Dermis blood vessel endothelial cell (primary cell): ENCODE measurements around the gene IFNG-AS1. TPM values are rescaled to one million over a fixed set of nuclear protein-coding genes. Genes with fewer than 3 reads are reported as not detected.

Experiments used
- DNase-seq: peaks from one replicate; pipeline ENCODE4 v3.0.0; 2010
- total RNA-seq: library from RNA; depleted of rRNA; stranded (reverse); fragments of >200 nt; gene quantifications from 2 replicates; pipeline ENCODE4 v1.2.3, GENCODE V29; 2014

The IFNG-AS1 gene
- not detected in 2 replicates for total RNA-seq

DNA sequence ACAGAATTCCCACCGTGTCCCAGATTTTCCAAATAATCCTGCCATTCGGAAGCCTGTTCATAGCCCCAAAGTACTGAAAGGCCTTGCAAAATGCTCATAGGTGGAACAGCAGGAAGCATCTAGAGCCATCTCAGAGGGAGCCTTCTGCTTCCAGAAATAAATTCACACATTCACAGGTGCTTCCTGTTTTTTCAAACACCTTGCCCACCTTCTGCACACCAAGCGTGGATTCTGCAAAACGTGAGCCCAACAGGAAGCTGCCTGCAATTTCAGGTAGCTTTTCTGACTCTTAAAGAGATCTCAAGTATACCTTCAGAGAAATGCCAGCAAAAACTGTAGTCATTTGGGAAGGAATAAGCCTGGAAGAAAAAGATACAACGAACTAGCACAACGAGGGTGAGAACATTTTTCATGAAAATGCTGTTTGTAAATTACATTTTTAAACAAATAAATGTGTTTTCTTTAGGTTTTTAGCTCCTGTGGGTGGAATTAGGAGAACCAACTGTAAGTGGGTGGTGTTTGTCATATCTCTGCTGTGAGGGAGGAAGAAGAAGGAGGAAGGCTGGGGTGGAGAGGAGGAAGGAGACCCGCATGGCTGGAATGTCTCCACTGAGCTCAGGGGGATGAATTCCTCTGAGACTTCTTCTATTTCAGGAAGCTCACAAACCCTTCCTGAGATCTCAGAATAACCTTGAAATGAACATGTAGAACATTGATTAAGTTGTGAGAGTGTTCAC, at the start of gene IFNG-AS1:
TSS of gene IFNG-AS1 (plus strand) at position 264 of the 737 bp plus-strand sequence.
- no peak for DNase-seq

- DNase-seq = no peak
Observed at GRCh38 chr12:67939611-67940010, 49.6 kb upstream of the IFNG-AS1 start.

DNA sequence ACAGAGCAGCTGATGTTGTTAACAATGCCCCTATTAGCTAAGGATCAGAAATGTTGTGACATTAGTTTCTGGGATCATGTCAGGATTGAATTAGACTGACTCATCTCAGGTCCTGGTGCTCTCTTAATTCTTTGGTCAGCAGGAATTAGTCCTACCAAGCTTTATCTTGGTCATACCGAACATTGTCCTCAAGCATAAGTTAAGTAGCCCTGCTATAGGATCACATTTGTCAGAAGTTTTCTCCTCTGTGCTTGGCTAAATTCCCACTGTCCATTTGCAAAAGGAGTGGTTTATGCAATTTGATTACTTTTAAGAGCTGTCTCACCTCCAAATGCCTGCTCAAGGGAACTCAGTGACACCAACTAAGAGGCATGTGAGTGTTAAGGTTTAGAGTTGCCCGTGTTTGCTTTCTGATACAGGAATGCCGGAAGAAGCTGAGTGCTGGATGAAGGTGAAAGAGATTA, 48.4 kb upstream of the IFNG-AS1 start:
- no peak for DNase-seq

DNA sequence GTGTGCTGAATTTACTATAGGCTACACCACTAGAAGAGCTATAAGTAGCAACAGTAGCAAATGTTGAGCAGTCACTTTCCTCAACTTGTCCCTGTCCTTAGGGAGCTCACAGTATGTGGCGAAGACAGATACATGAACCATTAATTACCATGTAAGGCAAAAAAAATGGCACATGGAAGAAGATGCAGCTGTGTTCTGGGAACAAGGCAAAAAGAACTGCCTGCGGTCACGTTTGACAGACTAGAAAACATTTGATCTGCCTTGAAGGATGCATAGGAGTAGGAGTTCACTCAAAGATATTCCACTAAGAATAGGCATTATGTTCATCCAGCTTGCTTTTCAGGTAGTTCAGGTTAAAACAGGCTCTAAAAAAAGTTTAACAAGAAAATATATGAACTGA, 46.5 kb upstream of the IFNG-AS1 start:
- no peak for DNase-seq

DNA sequence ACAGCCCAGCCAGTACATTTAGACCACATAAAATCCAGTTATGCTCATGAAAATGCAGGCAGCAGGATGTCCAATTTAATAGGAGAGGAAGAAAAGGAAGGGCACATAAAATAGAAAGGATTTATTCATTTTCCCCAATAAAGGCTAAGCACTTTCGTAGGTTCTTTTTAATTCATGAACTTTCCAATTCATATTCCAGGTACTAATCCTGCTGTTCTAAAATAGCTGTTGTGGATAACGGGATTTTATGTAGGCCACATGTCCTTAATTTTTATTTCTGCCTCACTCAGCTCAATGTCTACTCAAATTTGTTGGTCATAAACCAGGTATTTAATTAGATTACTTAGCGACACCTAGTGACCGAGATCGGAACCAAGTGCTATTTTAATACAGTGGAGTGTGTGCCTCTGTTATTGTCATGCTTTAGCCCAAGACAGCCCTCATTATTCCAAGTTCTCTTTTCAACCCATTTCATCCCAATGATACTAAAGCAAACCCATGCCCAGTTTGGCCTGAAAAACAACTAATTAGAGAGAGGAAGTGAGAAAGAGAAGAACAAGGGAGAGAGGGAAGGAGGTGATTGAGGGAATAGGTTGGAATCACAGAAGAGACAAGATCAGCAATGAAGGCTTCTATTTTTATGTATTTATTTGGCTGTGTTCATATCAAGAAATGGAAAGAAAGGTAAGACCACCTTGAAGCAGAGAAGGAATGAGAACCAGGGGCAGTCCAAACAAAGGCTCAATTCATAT, 45.9 kb upstream of the IFNG-AS1 start:
- DNase-seq = peak; percentile 76

DNA sequence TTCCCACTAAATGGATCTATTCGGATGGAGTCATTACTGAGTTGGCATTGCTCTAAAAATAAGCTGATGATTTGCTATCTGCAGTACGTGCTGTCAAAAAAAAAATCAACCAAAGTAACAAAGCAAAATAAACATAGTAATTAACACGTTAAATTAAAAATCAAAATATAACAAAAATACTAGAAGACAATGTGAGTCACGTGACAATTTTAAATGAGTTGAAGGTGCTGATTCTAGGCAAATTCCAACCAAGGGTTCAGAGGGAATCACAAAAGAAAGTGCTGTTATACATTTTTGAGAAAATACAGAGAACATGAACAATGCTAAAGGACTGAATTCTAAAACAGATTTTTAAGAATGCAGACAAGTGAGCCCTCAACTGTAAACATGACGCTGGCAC, 45.2 kb upstream of the IFNG-AS1 start:
- DNase-seq = no peak

GRCh38 chr12:67952787-67953186, 36.5 kb upstream of the IFNG-AS1 start:
- DNase-seq = no peak

- no peak for DNase-seq
Observed at GRCh38 chr12:67957383-67957782, 31.9 kb upstream of the IFNG-AS1 start.

GRCh38 chr12:67958187-67958586, 31.1 kb upstream of the IFNG-AS1 start:
- DNase-seq = no peak

- DNase-seq = no peak
Observed at GRCh38 chr12:67964456-67964855, 24.8 kb upstream of the IFNG-AS1 start.

- no peak for DNase-seq
Observed at GRCh38 chr12:67966560-67966959, 22.7 kb upstream of the IFNG-AS1 start.

GRCh38 chr12:67968321-67968720, 20.9 kb upstream of the IFNG-AS1 start:
- DNase-seq = no peak

DNA sequence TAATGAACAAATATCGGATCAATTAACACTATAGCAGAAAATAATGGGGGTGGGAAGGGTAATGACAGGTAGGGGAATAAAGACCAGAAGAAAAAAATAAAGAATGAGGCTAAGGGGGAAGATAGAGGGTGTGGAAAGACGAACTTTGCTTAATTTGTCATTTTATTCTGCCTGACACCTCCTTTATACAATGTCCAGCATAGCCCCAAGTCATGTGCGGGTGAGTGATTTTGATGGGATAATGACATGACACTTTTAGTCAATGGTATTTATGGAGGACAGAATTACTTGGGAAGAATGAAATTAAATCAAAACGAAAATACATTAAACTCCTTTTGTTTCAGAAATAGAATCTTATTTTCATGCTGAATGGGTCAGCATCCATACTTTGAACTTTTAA, 20.5 kb upstream of the IFNG-AS1 start:
- no peak for DNase-seq

DNA sequence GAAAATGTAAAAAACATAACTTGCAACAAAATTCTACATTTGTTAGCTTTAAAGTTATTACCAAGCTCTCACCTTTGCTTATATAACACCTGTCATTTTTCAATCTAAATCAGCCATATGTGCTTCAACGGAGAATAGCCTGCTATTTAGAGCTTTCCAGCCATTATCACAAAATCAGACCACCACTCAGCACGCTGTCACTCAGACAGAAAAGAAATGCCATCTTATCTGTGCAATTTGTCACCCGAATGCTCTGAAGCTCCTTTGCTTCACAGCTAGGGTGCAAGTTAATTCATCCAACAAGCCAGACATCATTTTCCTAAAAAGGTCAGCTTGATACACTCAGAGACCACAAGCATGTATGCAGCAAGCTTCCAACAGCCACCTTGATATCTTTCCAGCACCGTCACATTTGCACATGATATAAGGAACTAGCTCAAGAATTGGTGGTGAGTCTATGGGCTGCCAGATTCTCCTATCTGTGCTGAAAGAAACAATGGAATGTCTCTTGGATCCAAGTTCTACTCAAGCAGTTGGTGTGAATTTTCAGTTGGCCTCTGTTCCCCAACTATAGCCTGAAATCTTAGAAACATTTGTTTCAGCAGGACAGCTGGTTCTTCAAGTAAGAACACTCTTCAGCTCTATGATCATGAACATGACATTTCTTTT, 20.0 kb upstream of the IFNG-AS1 start:
- DNase-seq = no peak

DNA sequence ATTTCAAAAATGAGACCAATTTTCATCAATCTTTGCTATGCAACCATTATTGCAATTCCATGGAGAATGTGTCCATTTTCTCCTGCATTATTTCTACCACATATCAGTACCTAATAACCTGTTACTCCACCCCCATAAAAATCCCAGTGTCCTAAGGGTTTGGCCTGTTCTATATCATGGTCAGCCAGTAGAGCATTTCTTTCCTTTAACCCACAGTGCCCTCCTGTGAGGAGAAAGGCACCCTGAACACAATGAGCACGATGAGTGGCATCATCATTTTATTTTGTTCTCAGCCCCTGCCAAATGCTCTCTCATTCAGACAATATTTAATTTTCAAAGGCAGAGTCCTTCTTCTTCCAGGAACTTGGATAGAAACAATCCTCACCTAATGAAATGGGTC, 11.6 kb upstream of the IFNG-AS1 start:
- DNase-seq = no peak

GRCh38 chr12:67980391-67980790, 8.9 kb upstream of the IFNG-AS1 start:
- DNase-seq = no peak

DNA sequence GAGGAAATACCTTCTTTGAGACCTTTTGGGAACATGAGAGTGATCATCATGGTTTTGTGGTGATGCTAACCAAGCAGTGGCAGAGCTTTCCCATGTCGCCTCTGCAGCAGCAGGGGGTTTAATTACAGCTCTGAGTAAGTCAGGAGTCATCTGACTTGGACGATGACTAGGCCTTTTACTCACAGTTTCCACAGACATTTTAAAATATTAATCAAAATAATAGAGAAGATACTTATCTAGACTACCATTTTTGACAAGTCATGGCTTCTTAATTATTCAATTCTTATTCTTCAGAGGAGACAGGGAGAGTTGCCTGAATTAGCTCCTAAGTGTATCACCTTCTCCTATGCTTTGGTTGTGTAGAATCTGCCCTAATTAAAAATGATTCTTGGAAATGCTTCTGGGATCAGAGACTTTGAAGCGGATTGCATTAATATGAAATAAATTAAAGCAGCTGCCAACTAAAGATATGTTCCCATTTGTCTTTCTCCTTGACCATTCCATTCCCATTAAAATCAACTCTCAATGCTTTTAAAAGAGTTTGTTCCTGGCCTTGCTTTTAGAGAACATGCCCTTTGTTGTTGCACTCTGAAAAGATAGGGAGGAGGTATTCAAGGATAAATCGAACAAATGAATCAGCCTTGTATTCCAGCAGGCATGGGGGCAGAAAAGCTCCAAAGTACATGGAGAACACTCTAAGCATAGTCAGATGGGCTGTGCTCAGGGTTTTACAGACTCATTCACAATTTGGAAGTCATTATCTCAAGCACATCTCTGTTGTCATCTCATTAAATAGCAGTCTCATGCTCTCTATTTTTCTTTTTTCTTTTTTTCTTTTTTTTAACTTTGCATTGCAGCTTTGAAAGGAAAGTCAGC, 7.7 kb upstream of the IFNG-AS1 start:
- no peak for DNase-seq

DNA sequence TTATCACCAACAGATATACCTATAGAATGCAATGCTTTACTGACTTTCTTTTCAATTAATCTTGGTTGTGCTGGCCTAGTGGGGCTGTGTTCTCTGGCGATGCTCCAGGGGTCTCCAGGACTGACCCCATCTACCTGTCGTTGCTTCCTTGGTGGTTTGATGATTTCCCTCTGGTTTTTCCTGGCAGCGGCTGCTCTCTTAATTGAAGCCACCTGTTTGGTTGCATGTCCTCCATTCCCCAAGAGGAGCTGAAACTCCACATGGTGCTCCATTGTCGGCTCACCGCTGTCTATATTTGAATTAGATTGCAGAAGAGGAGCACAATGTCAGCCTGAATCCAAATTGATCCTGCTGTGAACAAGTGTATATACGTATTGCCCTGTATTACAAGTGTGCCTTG, 7.1 kb upstream of the IFNG-AS1 start:
- no peak for DNase-seq

- DNase-seq = no peak
Observed at GRCh38 chr12:67986632-67987031, 2.6 kb upstream of the IFNG-AS1 start.

DNA sequence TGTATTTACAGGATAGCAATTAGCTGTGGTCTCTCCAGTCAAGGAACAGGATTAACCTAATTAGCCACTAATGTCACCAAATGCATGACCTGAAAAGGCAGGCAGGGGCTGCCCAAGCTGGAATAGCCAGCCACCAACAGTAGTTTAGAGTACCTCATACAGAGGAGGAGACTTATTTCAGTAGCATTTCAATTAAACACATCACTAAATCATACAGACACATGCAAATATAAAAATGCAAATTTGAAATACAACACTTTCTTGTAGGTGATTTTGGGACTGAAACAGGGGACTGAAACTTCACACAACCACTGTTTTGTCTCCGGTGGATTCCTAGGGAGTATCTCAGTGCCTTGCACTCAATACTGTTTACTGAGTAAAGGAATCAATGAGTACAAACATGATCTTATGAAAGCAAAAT, 636 bp upstream of the IFNG-AS1 start:
- no peak for DNase-seq

DNA sequence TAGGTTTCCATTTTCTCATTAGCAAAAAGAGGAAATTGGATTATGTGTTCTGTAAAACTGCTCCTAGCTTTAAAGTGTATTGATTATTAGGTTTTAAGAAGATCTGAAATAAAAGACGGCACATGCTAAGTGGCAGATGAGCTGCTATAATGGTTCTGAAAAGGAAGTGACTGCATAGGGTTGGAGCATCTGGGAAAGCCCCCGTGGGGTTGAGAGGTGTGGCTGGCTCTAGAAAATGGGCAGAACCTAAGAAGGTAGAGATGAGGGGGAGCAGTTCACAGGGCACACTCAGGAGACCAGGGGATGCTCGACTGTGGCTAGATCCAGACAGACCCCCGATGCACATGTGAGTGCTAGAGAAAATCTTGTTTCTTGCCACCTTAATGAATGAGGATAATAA, 1.9 kb downstream of the IFNG-AS1 start:
- no peak for DNase-seq

- no peak for DNase-seq
Observed at GRCh38 chr12:67993143-67993542, 3.9 kb downstream of the IFNG-AS1 start.

GRCh38 chr12:67994046-67994445, 4.8 kb downstream of the IFNG-AS1 start:
- no peak for DNase-seq
